ENCODE data around the gene CCDC136.

CCDC136 gene

GRCh38 chr7:128868624-128869137 lies 76.9 kb downstream of the CCDC136 start:
- no peak for TF ChIP-seq ZNF274 (IDR thresholded peaks at IDR 0.05; ENCODE audit: low read depth, low read length)

GRCh38 chr7:128869138-128869943 lies 77.6 kb downstream of the CCDC136 start:
- no peak for TF ChIP-seq ZNF274 (IDR thresholded peaks at IDR 0.05; ENCODE audit: low read depth, low read length)
- peak overlapping the region; percentile 40; the same call in 1 of the 2 replicates for H3K4me3 ChIP-seq (ENCODE audit: low read length)

More at GRCh38 chr7:128868624-128869137, 76.9 kb downstream of the CCDC136 start:
- no peak overlapping the region; the same call in 1 of the 2 replicates for H3K4me3 ChIP-seq (ENCODE audit: low read length)

- H3K4me3 ChIP-seq (ENCODE audit: low read length), result peak overlapping the region; percentile 40; the same call in 1 of the 2 replicates
- no peak for TF ChIP-seq ZNF274 (IDR thresholded peaks at IDR 0.05; ENCODE audit: low read depth, low read length)
Observed at GRCh38 chr7:128869944-128870285, 78.1 kb downstream of the CCDC136 start.

DNA sequence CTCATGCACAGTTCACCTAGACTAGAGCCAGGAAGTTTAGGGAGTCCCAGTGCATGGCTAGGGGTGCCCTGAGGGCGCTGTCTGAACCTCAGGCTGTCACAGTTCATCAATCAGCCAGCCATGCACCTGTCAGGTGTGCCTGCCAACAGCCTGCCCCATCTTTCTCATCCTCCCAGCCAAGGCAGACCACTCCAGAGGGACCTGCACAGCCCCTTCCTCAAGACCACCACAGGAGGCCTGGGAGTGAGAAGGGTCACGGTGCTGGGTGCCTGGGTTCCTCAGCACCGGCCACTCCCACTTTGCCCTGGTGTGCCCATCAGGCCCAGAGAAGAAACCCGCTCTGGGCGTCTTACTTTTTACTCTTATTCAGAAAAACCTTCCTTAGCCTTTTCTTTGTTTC lies 79.3 kb downstream of the CCDC136 start:
- H3K4me3 ChIP-seq (ENCODE audit: low read length), result no peak overlapping the region
- TF ChIP-seq ZNF274 (IDR thresholded peaks at IDR 0.05; ENCODE audit: low read depth, low read length), result no peak

Data from GM08714 (cell line).